IMR-90 (cell line): ENCODE data around the gene NEURL2. TPM values are rescaled to one million over a fixed set of nuclear protein-coding genes. Genes with fewer than 3 reads are reported as not detected.

Experiments used
- ATAC-seq: fragments of 200-7000 bp; cut with Tn5 transposase; 2 replicates; pipeline ENCODE4 v1.9.1; 2020; ENCODE audit warnings: low read depth, mild to moderate bottlenecking, moderate library complexity
- BruUV-seq: library from RNA; stranded (reverse); fragments of 400-500 nt; replicated peaks from 2 replicates; lab custom pipeline; 2021; lab: Mats Ljungman, UMichigan
- CTCF ChIA-PET: fragments of 300-600 bp; formaldehyde crosslinking; extraction: SDS; loops from one replicate; lab custom pipeline; 2021; ENCODE audit warnings: antibody characterized with exemption; lab: Yijun Ruan, JAX
- POLR2A ChIA-PET: fragments of 300-600 bp; sonication (Branson Sonifier 250); formaldehyde crosslinking; loops from one replicate; lab custom pipeline; 2022; ENCODE audit warnings: antibody characterized with exemption; ENCODE audit not compliant: unreplicated experiment; lab: Charles Lee
- DNase-seq: peaks from one replicate; pipeline ENCODE4 v3.0.0; 2013
- H2AFZ ChIP-seq: replicated peaks from 2 replicates; pipeline ENCODE3; 2013; ENCODE audit warnings: low read length, mild to moderate bottlenecking; ENCODE audit not compliant: poor library complexity
- H2AK5ac ChIP-seq: 2 replicates; pipeline ENCODE4 v1.6.1; 2013; ENCODE audit warnings: low read depth, low read length, inconsistent platforms
- H2AK9ac ChIP-seq: replicated peaks from 2 replicates; pipeline ENCODE3; 2013; ENCODE audit warnings: mild to moderate bottlenecking, low read depth, low read length, moderate library complexity; ENCODE audit not compliant: poor library complexity
- H2BK120ac ChIP-seq: 2 replicates; pipeline ENCODE4 v1.6.1; 2013; ENCODE audit warnings: low read depth, low read length, inconsistent platforms
- H2BK15ac ChIP-seq: 3 replicates; pipeline ENCODE4 v1.6.1; 2013; ENCODE audit warnings: low read depth, low read length, inconsistent platforms
- H2BK20ac ChIP-seq: 2 replicates; pipeline ENCODE4 v1.6.1; 2013; ENCODE audit warnings: low read depth, mild to moderate bottlenecking, inconsistent platforms, low read length, moderate library complexity
- H2BK5ac ChIP-seq: 2 replicates; pipeline ENCODE4 v1.6.1; 2013; ENCODE audit warnings: mild to moderate bottlenecking, low read depth, low read length, inconsistent platforms; ENCODE audit not compliant: poor library complexity, severe bottlenecking
- H3K14ac ChIP-seq: replicated peaks from 2 replicates; pipeline ENCODE4 v1.6.1; 2013; ENCODE audit warnings: low read depth, low read length, inconsistent platforms
- H3K18ac ChIP-seq: 2 replicates; pipeline ENCODE4 v1.6.1; 2013; ENCODE audit warnings: low read depth, low read length, control low read depth
- H3K23ac ChIP-seq: 2 replicates; pipeline ENCODE4 v1.6.1; 2013; ENCODE audit warnings: low read depth, low read length, inconsistent platforms
- H3K27ac ChIP-seq: 2 replicates; pipeline ENCODE4 v1.5.1; 2013; ENCODE audit warnings: mild to moderate bottlenecking, control low read depth, low read length; ENCODE audit not compliant: insufficient read depth
- H3K27me3 ChIP-seq: 2 replicates; pipeline ENCODE4 v1.6.1; 2013; ENCODE audit warnings: low read length; ENCODE audit not compliant: control insufficient read depth, insufficient read depth
- H3K36me3 ChIP-seq: 2 replicates; pipeline ENCODE4 v1.6.1; 2013; ENCODE audit warnings: low read length, mixed read lengths; ENCODE audit not compliant: control insufficient read depth, insufficient read depth
- H3K4ac ChIP-seq: 2 replicates; pipeline ENCODE4 v1.6.1; 2013; ENCODE audit warnings: low read depth, low read length, inconsistent platforms
- H3K4me1 ChIP-seq: 2 replicates; pipeline ENCODE4 v1.6.1; 2013; ENCODE audit warnings: low read length, mixed read lengths; ENCODE audit not compliant: control insufficient read depth, insufficient read depth
- H3K4me2 ChIP-seq: 2 replicates; pipeline ENCODE4 v1.6.1; 2013; ENCODE audit warnings: low read depth, mild to moderate bottlenecking, control low read depth, low read length, moderate library complexity
- H3K4me3 ChIP-seq: 2 replicates; pipeline ENCODE4 v1.5.1; 2013; ENCODE audit warnings: low read depth, mild to moderate bottlenecking, control low read depth, low read length, moderate library complexity; ENCODE audit not compliant: insufficient read depth
- H3K56ac ChIP-seq: 2 replicates; pipeline ENCODE4 v1.6.1; 2013; ENCODE audit warnings: low read length, inconsistent platforms; ENCODE audit not compliant: insufficient read depth; ENCODE audit errors: extremely low read depth
- H3K79me1 ChIP-seq, 2 experiments: 2 replicates each; pipeline ENCODE4 v1.6.1; 2013; ENCODE audit warnings: low read length in 2 of 2, inconsistent platforms in 1 of 2, low read depth in 1 of 2
- H3K9ac ChIP-seq: 2 replicates; pipeline ENCODE4 v1.6.1; 2013; ENCODE audit warnings: low read depth, low read length, control low read depth
- H3K9me1 ChIP-seq: 2 replicates; pipeline ENCODE4 v1.6.1; 2013; ENCODE audit warnings: low read length, inconsistent platforms; ENCODE audit not compliant: insufficient read depth
- H3K9me3 ChIP-seq: 2 replicates; pipeline ENCODE4 v1.6.1; 2013; ENCODE audit warnings: low read length; ENCODE audit not compliant: control insufficient read depth, insufficient read depth
- H4K20me1 ChIP-seq: 2 replicates; pipeline ENCODE4 v1.6.1; 2013; ENCODE audit warnings: low read length, inconsistent platforms; ENCODE audit not compliant: insufficient read depth
- H4K5ac ChIP-seq: 2 replicates; pipeline ENCODE4 v1.6.1; 2013; ENCODE audit warnings: mild to moderate bottlenecking, low read depth, low read length, control low read depth
- H4K8ac ChIP-seq, 2 experiments: 2 replicates each; pipeline ENCODE4 v1.6.1; 2013; ENCODE audit warnings: low read depth in 2 of 2, low read length in 2 of 2, control low read depth in 1 of 2, inconsistent platforms in 1 of 2
- H4K91ac ChIP-seq: 2 replicates; pipeline ENCODE4 v1.6.1; 2013; ENCODE audit warnings: low read depth, low read length, inconsistent platforms; ENCODE audit not compliant: insufficient read depth
- CHD1 ChIP-seq: IDR thresholded peaks from 2 replicates; pipeline ENCODE4 v1.6.1; 2012; ENCODE audit warnings: low read depth, low read length, improper control_type of control experiment
- MAZ ChIP-seq: IDR thresholded peaks from 2 replicates; pipeline ENCODE4 v1.6.1; 2012; ENCODE audit warnings: low read depth, mild to moderate bottlenecking, low read length, improper control_type of control experiment, moderate library complexity, borderline replicate concordance
- RCOR1 ChIP-seq: IDR thresholded peaks from 2 replicates; pipeline ENCODE4 v1.6.1; 2012; ENCODE audit warnings: mild to moderate bottlenecking, low read length, improper control_type of control experiment; ENCODE audit not compliant: insufficient replicate concordance
- USF2 ChIP-seq: fragments of 150-350 bp; IDR thresholded peaks from 2 replicates; pipeline ENCODE4 v1.6.1; 2017; ENCODE audit warnings: mild to moderate bottlenecking, antibody characterized with exemption, low read length, low read depth
- WGBS, 2 experiments: methylation state at CpG; one replicate each; pipeline versions ENCODE4 v1.1.5 to v1.1.7; 2013; ENCODE audit warnings: missing lambda C conversion rate in 2 of 2; ENCODE audit not compliant: insufficient read length in 1 of 2; ENCODE audit errors: extremely low coverage in 2 of 2; 5-methylcytosine and 5-hydroxymethylcytosine counted together
- dilution Hi-C: fragments of 300-500 bp; cut with HindIII; formaldehyde crosslinking; loops from one replicate; pipeline ENCODE4 v1.14.3; 2018; ENCODE audit warnings: low sequenced_read_pairs; ENCODE audit not compliant: unreplicated experiment
- in situ Hi-C: fragments of 300-500 bp; cut with MboI; formaldehyde crosslinking; loops from 3 replicates; pipeline ENCODE4 v1.14.3; 2019; ENCODE audit warnings: low sequenced_read_pairs, inconsistent platforms, mixed read lengths
- intact Hi-C: fragments of 100-400 bp; cut with micrococcal nuclease; formaldehyde crosslinking; loops from 2 replicates; pipeline ENCODE4 v1.10.0; 2022
- polyA plus RNA-seq, 3 experiments: library from polyadenylated mRNA; depleted of rRNA; stranded (reverse); fragments of >200 nt; gene quantifications; 2 replicates each; pipeline ENCODE4 v1.2.3, GENCODE V29; 2012; ENCODE audit warnings: low replicate concordance in 1 of 3
- total RNA-seq: library from RNA; depleted of rRNA; stranded (reverse); fragments of >200 nt; gene quantifications from 2 replicates; pipeline ENCODE4 v1.2.3, GENCODE V29; 2012

The NEURL2 gene
- total and polyA plus RNA-seq, 2 of the 4 experiments (the other 2 are of a cell fraction) = 1.1 to 2.5 TPM

GRCh38 chr20:45888681-45889080 is 2.3 kb downstream of the NEURL2 start:
- Histone ChIP-seq H3K4me2 (no peak overlapping the region; the same call in 1 of the 2 replicates), H2AFZ (no peak overlapping the region), H3K4ac (no peak overlapping the region), H3K27ac (no peak overlapping the region), H3K56ac (no peak overlapping the region), H4K8ac (no peak overlapping the region), H3K9ac (no peak overlapping the region), H2BK20ac (no peak overlapping the region), H3K36me3 (peaks cover 21% of the 10 kb centered on the region), H3K4me1 (peaks cover 5% of the 10 kb centered on the region; the same call in 1 of the 2 replicates), H2AK5ac (no peak overlapping the region), H4K91ac (no peak overlapping the region), H3K14ac (no peak overlapping the region), H2BK120ac (no peak overlapping the region), H3K18ac (no peak overlapping the region), H3K9me1 (peaks cover 6% of the 10 kb centered on the region; the same call in 1 of the 2 replicates), H4K5ac (no peak overlapping the region), H2BK15ac (no peak overlapping the region), H3K79me1 (peaks cover 11 to 59% of the 10 kb centered on the region in 2 experiments), H3K4me3 (no peak overlapping the region), H2BK5ac (no peak overlapping the region), H3K23ac (no peak overlapping the region), H4K20me1 (peaks cover 5% of the 10 kb centered on the region; the same call in 1 of the 2 replicates), H3K27me3 (no peaks in the 10 kb centered on the region), H2AK9ac (no peak overlapping the region), H3K9me3 (no peaks in the 10 kb centered on the region)
- TF ChIP-seq USF2 = no peak
- no peak for TF ChIP-seq RCOR1
- no peak for TF ChIP-seq CHD1
- no peak for TF ChIP-seq MAZ
- no TSS peak for BruUV-seq
- WGBS, 2 experiments = 100% methylated on average over 1 of the region's 3 CpGs; no CpG with 5 or more reads in 1 of the 2 experiments
- intact Hi-C loops = no loop called here
- DNase-seq (no peak), ATAC-seq (no peak)
- POLR2A ChIA-PET = no interaction called here
- in situ Hi-C loops = no loop called here
- dilution Hi-C loops = no loop called here
- CTCF ChIA-PET = no interaction called here
